ENCODE results near the gene DNER.

Gene DNER

DNA sequence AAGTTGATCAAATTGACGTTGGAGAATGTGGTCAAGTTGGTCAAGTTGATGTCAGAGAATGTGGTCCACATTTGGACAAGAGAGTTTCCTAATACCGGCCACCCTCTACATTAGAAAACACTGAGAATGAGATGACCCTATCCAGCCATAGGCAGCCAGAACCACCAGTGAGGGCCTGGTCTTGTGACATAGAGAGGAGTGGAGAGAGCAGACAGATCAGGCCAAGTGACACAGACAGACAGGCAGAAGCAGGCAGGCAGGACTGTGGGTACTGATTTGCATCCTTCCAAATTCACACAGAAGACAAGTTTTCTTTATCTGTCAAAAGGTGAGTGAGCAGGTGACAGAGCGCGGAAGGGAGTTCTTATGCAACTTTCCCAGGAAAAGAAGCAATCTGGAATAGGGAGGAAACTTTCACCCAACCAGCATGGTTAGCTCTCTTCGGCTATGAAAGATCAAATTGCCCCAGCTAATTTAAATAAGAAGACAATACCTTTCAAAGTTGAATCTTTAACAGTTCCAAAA lies 334.2 kb downstream of the DNER start:
- no peak for TF ChIP-seq EZH2phosphoT487 (IDR thresholded peaks at IDR 0.05; ENCODE audit: borderline replicate concordance)
- TF ChIP-seq, protein P1, sequence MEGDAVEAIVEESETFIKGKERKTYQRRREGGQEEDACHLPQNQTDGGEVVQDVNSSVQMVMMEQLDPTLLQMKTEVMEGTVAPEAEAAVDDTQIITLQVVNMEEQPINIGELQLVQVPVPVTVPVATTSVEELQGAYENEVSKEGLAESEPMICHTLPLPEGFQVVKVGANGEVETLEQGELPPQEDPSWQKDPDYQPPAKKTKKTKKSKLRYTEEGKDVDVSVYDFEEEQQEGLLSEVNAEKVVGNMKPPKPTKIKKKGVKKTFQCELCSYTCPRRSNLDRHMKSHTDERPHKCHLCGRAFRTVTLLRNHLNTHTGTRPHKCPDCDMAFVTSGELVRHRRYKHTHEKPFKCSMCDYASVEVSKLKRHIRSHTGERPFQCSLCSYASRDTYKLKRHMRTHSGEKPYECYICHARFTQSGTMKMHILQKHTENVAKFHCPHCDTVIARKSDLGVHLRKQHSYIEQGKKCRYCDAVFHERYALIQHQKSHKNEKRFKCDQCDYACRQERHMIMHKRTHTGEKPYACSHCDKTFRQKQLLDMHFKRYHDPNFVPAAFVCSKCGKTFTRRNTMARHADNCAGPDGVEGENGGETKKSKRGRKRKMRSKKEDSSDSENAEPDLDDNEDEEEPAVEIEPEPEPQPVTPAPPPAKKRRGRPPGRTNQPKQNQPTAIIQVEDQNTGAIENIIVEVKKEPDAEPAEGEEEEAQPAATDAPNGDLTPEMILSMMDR (conservative IDR thresholded peaks at IDR 0.05; ENCODE audit: low read length): no peak
- Histone ChIP-seq H3F3A (ENCODE audit: low read depth) (no peaks in the 10 kb centered on the region), H3K79me2 (ENCODE audit: insufficient read depth, low read length) (no peaks in the 10 kb centered on the region), H3K36me3 (ENCODE audit: insufficient read depth, low read length) (no peaks in the 10 kb centered on the region), H3K4me1 (ENCODE audit: insufficient read depth, low read length, poor library complexity, severe bottlenecking) (no peaks in the 10 kb centered on the region), H3K9me2 (replicated peaks; ENCODE audit: low read depth, low read length) (no peaks in the 10 kb centered on the region), H3K9ac (ENCODE audit: low read depth, low read length, poor library complexity, severe bottlenecking) (no peak overlapping the region), H2AFZ (ENCODE audit: low read length) (no peak overlapping the region), H3K9me3 (ENCODE audit: insufficient read depth, low read depth, low read length) (no peaks in the 10 kb centered on the region), H4K20me1 (ENCODE audit: insufficient read depth, low read length, poor library complexity, severe bottlenecking) (no peaks in the 10 kb centered on the region), H3K4me2 (ENCODE audit: low read depth, low read length, poor library complexity, severe bottlenecking) (no peak overlapping the region), H3K27me3 (ENCODE audit: insufficient read depth, low read length, poor library complexity, severe bottlenecking) (no peaks in the 10 kb centered on the region), H3K4me3 (ENCODE audit: low read length, poor library complexity, severe bottlenecking) (no peak overlapping the region)

DNA sequence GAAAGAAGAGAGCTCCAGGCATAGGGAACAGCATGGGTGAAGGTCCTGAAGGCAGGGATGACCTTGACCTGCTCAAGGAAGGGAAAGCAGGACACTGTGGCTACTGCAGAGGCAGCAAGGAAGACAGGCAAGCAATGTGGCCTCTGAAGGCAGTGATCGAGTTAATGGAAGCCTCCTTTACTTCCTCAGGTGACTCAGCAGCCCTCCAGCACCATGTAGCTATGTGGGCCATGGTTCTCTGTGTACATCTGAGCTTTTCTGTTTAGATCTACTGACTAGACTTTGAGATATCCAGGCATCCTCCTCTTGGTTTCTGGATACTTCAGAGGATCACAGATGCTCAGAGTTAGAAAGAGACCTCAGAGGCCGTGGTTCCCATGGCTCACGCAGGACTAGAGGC lies 336.0 kb downstream of the DNER start:
- Histone ChIP-seq H3K79me2 (ENCODE audit: insufficient read depth, low read length) (no peaks in the 10 kb centered on the region), H3K4me3 (ENCODE audit: low read length, poor library complexity, severe bottlenecking) (no peak overlapping the region), H2AFZ (ENCODE audit: low read length) (no peak overlapping the region), H3F3A (ENCODE audit: low read depth) (no peaks in the 10 kb centered on the region), H3K36me3 (ENCODE audit: insufficient read depth, low read length) (no peaks in the 10 kb centered on the region), H3K9me2 (replicated peaks; ENCODE audit: low read depth, low read length) (0 out of 2 replicates have a peak, but pooled peaks cover 3% of the 10 kb centered on the region), H3K9ac (ENCODE audit: low read depth, low read length, poor library complexity, severe bottlenecking) (no peak overlapping the region), H4K20me1 (ENCODE audit: insufficient read depth, low read length, poor library complexity, severe bottlenecking) (no peaks in the 10 kb centered on the region), H3K4me1 (ENCODE audit: insufficient read depth, low read length, poor library complexity, severe bottlenecking) (no peaks in the 10 kb centered on the region), H3K4me2 (ENCODE audit: low read depth, low read length, poor library complexity, severe bottlenecking) (no peak overlapping the region), H3K27me3 (ENCODE audit: insufficient read depth, low read length, poor library complexity, severe bottlenecking) (no peaks in the 10 kb centered on the region), H3K9me3 (ENCODE audit: insufficient read depth, low read depth, low read length) (no peaks in the 10 kb centered on the region)
- no peak for TF ChIP-seq EZH2phosphoT487 (IDR thresholded peaks at IDR 0.05; ENCODE audit: borderline replicate concordance)
- TF ChIP-seq, protein P1 (conservative IDR thresholded peaks at IDR 0.05; ENCODE audit: low read length): no peak

DNA sequence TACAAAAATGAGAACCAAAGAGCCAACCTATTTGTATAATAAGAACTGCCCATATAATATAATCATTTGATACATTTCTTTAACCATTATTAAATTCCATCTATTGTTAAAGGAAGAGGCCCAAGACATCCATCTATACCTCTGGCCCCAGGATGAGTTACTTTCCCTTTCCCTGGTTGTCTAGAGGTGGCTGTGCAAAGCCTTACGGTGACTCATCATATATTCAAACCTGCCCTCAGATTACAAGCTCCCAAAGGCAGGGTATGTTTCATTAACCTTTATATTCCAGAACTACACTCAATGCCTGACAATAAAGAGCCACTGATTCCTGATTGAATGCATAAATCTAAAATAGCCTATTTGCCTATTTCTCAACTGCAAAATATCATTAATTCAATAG lies 337.5 kb downstream of the DNER start:
- Histone ChIP-seq H3K4me3 (ENCODE audit: low read length, poor library complexity, severe bottlenecking) (no peak overlapping the region), H3K9me3 (ENCODE audit: insufficient read depth, low read depth, low read length) (no peaks in the 10 kb centered on the region), H3K4me2 (ENCODE audit: low read depth, low read length, poor library complexity, severe bottlenecking) (no peak overlapping the region), H3K27me3 (ENCODE audit: insufficient read depth, low read length, poor library complexity, severe bottlenecking) (no peaks in the 10 kb centered on the region), H3K36me3 (ENCODE audit: insufficient read depth, low read length) (no peaks in the 10 kb centered on the region), H3K79me2 (ENCODE audit: insufficient read depth, low read length) (no peaks in the 10 kb centered on the region), H3K4me1 (ENCODE audit: insufficient read depth, low read length, poor library complexity, severe bottlenecking) (no peaks in the 10 kb centered on the region), H3F3A (ENCODE audit: low read depth) (no peaks in the 10 kb centered on the region), H2AFZ (ENCODE audit: low read length) (no peak overlapping the region), H3K9me2 (replicated peaks; ENCODE audit: low read depth, low read length) (0 out of 2 replicates have a peak, but pooled peaks cover 3% of the 10 kb centered on the region), H3K9ac (ENCODE audit: low read depth, low read length, poor library complexity, severe bottlenecking) (no peak overlapping the region), H4K20me1 (ENCODE audit: insufficient read depth, low read length, poor library complexity, severe bottlenecking) (no peaks in the 10 kb centered on the region)
- no peak for TF ChIP-seq EZH2phosphoT487 (IDR thresholded peaks at IDR 0.05; ENCODE audit: borderline replicate concordance)
- TF ChIP-seq, protein P1 (conservative IDR thresholded peaks at IDR 0.05; ENCODE audit: low read length): no peak

Measured in Loucy (cell line).